ENCODE data around the gene PRPF6.
"Not testable (repeated sequence)": the region's sequence is repeated elsewhere in the genome, so short reads cannot be mapped to it uniquely, and the experiment has no call there.

Gene PRPF6

GRCh38 chr20:64012385-64013154 is 31.6 kb downstream of the PRPF6 start:
- DNase-seq (ENCODE audit: low read depth) = not testable (repeated sequence)

GRCh38 chr20:64015635-64016034 is 34.7 kb downstream of the PRPF6 start:
- no peak for DNase-seq (ENCODE audit: low read depth)

- no peak for DNase-seq (ENCODE audit: low read depth)
These were observed 40.4 kb downstream of the PRPF6 start for GRCh38 chr20:64021124-64021975.

GRCh38 chr20:64022671-64023360 is 41.9 kb downstream of the PRPF6 start:
- no peak for DNase-seq (ENCODE audit: low read depth)

GRCh38 chr20:64023361-64024140 is 42.6 kb downstream of the PRPF6 start:
- DNase-seq (ENCODE audit: low read depth) = no peak

- no peak for DNase-seq (ENCODE audit: low read depth)
These were observed 43.4 kb downstream of the PRPF6 start for GRCh38 chr20:64024141-64024990.

GRCh38 chr20:64025101-64025825 is 44.3 kb downstream of the PRPF6 start:
- DNase-seq (ENCODE audit: low read depth) = no peak

- DNase-seq (ENCODE audit: low read depth) = no peak
These were observed 45.0 kb downstream of the PRPF6 start for GRCh38 chr20:64025826-64026412.

GRCh38 chr20:64027981-64028685 is 47.2 kb downstream of the PRPF6 start:
- DNase-seq (ENCODE audit: low read depth) = no peak

- DNase-seq (ENCODE audit: low read depth) = no peak
These were observed 48.6 kb downstream of the PRPF6 start for GRCh38 chr20:64029293-64030117.

GRCh38 chr20:64030371-64031134 is 49.6 kb downstream of the PRPF6 start:
- no peak for DNase-seq (ENCODE audit: low read depth)

GRCh38 chr20:64031822-64032314 is 50.9 kb downstream of the PRPF6 start:
- DNase-seq (ENCODE audit: low read depth) = no peak

- DNase-seq (ENCODE audit: low read depth) = no peak
These were observed 52.0 kb downstream of the PRPF6 start for GRCh38 chr20:64032706-64033624.

GRCh38 chr20:64033981-64034493 is 53.1 kb downstream of the PRPF6 start:
- no peak for DNase-seq (ENCODE audit: low read depth)

GRCh38 chr20:64035066-64035932 is 54.4 kb downstream of the PRPF6 start:
- DNase-seq (ENCODE audit: low read depth) = no peak

All from activated T-cell treated with anti-CD3 and anti-CD28 coated beads for 1 hour (primary cell).